ENCODE data around the gene ASTL. TPM values are rescaled to one million over a fixed set of nuclear protein-coding genes. Genes with fewer than 3 reads are reported as not detected.

Gene ASTL
- total RNA-seq, 1 donor from 2014 or later: not detected

DNA sequence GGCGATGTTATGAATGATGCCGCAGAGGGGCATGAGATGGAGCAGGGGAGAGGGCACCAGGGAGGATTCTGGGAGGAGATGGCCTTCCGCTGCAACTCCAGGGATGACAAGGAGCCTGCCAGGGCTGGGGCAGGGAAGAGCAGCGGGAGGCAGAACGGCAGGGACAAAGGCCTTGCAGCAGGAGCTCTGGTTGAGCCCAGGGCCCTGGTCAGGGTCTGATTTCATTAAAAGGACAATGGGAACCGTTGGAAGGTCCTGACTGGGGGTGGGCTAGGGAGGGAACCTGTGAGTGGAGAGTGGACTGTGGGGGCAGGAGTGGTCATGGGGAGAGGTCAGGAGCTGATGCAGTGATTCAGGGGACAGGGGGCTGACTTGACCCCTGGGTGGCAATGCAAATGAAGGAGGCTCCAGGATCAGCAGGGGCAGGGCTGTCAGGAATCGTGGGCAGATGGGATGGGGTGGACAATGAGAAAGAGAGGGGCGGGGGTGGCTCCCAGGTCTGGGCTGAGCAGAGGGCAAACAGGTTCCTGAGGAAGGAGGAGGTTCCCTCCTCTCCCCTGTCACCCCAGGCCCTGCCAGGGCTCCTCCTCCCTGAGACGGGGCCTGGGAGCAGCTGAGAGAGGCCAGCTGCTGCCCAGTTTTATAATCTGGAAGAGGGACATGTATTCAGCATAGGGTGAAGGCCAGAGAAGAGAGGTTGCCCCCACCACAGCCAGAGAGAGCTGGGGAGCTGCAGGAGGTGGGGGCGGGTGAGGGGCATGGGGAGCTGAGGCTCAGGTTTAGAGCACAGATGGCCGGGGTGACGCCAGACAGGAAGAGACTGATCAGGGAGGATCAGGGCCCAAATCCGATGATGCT, 14.2 kb upstream of the ASTL start:
- peak; percentile 57 for DNase-seq (ENCODE audit: low spot score)
- TF ChIP-seq, protein P1, sequence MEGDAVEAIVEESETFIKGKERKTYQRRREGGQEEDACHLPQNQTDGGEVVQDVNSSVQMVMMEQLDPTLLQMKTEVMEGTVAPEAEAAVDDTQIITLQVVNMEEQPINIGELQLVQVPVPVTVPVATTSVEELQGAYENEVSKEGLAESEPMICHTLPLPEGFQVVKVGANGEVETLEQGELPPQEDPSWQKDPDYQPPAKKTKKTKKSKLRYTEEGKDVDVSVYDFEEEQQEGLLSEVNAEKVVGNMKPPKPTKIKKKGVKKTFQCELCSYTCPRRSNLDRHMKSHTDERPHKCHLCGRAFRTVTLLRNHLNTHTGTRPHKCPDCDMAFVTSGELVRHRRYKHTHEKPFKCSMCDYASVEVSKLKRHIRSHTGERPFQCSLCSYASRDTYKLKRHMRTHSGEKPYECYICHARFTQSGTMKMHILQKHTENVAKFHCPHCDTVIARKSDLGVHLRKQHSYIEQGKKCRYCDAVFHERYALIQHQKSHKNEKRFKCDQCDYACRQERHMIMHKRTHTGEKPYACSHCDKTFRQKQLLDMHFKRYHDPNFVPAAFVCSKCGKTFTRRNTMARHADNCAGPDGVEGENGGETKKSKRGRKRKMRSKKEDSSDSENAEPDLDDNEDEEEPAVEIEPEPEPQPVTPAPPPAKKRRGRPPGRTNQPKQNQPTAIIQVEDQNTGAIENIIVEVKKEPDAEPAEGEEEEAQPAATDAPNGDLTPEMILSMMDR (IDR thresholded peaks at IDR 0.05): no peak
- Mint-ChIP-seq H3K9me3 (ENCODE audit: low read depth) (no peaks in the 10 kb centered on the region), H3K27me3 (ENCODE audit: low read depth) (peaks cover 2% of the 10 kb centered on the region), H3K4me3 (ENCODE audit: unreplicated experiment) (no peak overlapping the region), H3K36me3 (ENCODE audit: low read depth) (no peaks in the 10 kb centered on the region), H3K4me1 (ENCODE audit: low read depth) (peaks cover 5% of the 10 kb centered on the region), H3K27ac (ENCODE audit: unreplicated experiment) (no peak overlapping the region)

GRCh38 chr2:96151595-96152303, 13.4 kb upstream of the ASTL start:
- TF ChIP-seq, protein P1 (IDR thresholded peaks at IDR 0.05): no peak
- Mint-ChIP-seq H3K4me1 (ENCODE audit: low read depth) (peaks cover 5% of the 10 kb centered on the region), H3K27ac (ENCODE audit: unreplicated experiment) (no peak overlapping the region), H3K36me3 (ENCODE audit: low read depth) (no peaks in the 10 kb centered on the region), H3K27me3 (ENCODE audit: low read depth) (peaks cover 2% of the 10 kb centered on the region), H3K4me3 (ENCODE audit: unreplicated experiment) (no peak overlapping the region), H3K9me3 (ENCODE audit: low read depth) (no peaks in the 10 kb centered on the region)
- DNase-seq (ENCODE audit: low spot score): no peak

- Mint-ChIP-seq H3K27me3 (ENCODE audit: low read depth) (peaks cover 2% of the 10 kb centered on the region), H3K27ac (ENCODE audit: unreplicated experiment) (no peak overlapping the region), H3K4me1 (ENCODE audit: low read depth) (peaks cover 5% of the 10 kb centered on the region), H3K4me3 (ENCODE audit: unreplicated experiment) (no peak overlapping the region), H3K9me3 (ENCODE audit: low read depth) (no peaks in the 10 kb centered on the region), H3K36me3 (ENCODE audit: low read depth) (no peaks in the 10 kb centered on the region)
- TF ChIP-seq, protein P1 (IDR thresholded peaks at IDR 0.05): no peak
- peak; percentile 53 for DNase-seq (ENCODE audit: low spot score)
Measured at GRCh38 chr2:96150791-96151594, 12.7 kb upstream of the ASTL start.

- H3K27ac Mint-ChIP-seq (ENCODE audit: unreplicated experiment): no peak overlapping the region
- TF ChIP-seq, protein P1 (IDR thresholded peaks at IDR 0.05): no peak
- no peaks in the 10 kb centered on the region for H3K36me3 Mint-ChIP-seq (ENCODE audit: low read depth)
- no peak overlapping the region for H3K4me3 Mint-ChIP-seq (ENCODE audit: unreplicated experiment)
- H3K9me3 Mint-ChIP-seq (ENCODE audit: low read depth): no peaks in the 10 kb centered on the region
- peaks cover 2% of the 10 kb centered on the region for H3K27me3 Mint-ChIP-seq (ENCODE audit: low read depth)
- peak; percentile 53 for DNase-seq (ENCODE audit: low spot score)
- peaks cover 5% of the 10 kb centered on the region for H3K4me1 Mint-ChIP-seq (ENCODE audit: low read depth)
Measured at GRCh38 chr2:96150007-96150640, 11.8 kb upstream of the ASTL start.

All from chondrocyte (in vitro differentiated cells).